Body of pancreas (tissue), 4 donors: ENCODE data around the gene MTA3. TPM values are rescaled to one million over a fixed set of nuclear protein-coding genes. Genes with fewer than 3 reads are reported as not detected.
A peak's percentile ranks its signal among the peaks of the same experiment; 100 is the strongest.

Experiments
- ATAC-seq: fragments of 150-250 bp; one replicate; pipeline ENCODE4 v1.9.1; 2016
- DNase-seq, 4 donors: peaks; one replicate each; pipeline ENCODE4 v3.0.0-alpha.2; 2019
- H3K27ac ChIP-seq, 4 donors: fragments of 200-600 bp; sonication (generic); 1 replicate in 3 of 4; 2 replicates in 1 of 4; pipeline versions ENCODE4 v1.5.1 to v1.6.1; 2016 to 2019; ENCODE audit warnings: mild to moderate bottlenecking in 1 of 4, mixed read lengths in 1 of 4, moderate library complexity in 1 of 4
- H3K27me3 ChIP-seq, 2 donors: fragments of 200-600 bp; sonication (generic); one replicate each; pipeline ENCODE4 v1.6.0; 2016; ENCODE audit warnings: mild to moderate bottlenecking in 1 of 2
- H3K36me3 ChIP-seq, 2 donors: fragments of 200-600 bp; sonication (generic); replicated peaks in 1 of 2; 2 replicates each; pipeline ENCODE4 v1.5.1; 2016; ENCODE audit warnings: low read depth in 2 of 2; ENCODE audit not compliant: insufficient read depth in 1 of 2
- H3K4me1 ChIP-seq: fragments of 200-600 bp; sonication (generic); one replicate; pipeline ENCODE4 v1.6.0; 2016
- H3K4me3 ChIP-seq, 2 donors: fragments of 200-600 bp; sonication (generic); 1 replicate in 1 of 2; 2 replicates in 1 of 2; pipeline ENCODE4 v1.5.1; 2016 to 2019
- H3K9me3 ChIP-seq, 3 donors: fragments of 200-600 bp; sonication (generic); 1 replicate in 2 of 3; 2 replicates in 1 of 3; pipeline ENCODE4 v1.5.1; 2016
- CTCF ChIP-seq, 7 experiments: fragments of 450-650 bp in 4 of 7; fragments of 200-600 bp in 3 of 7; sonication (generic) in 3 of 7; IDR thresholded peaks; one replicate each; pipeline ENCODE4 v1.5.1; 2016 to 2019; ENCODE audit warnings: antibody characterized with exemption in 7 of 7
- POLR2A ChIP-seq, 3 donors: fragments of 450-650 bp; IDR thresholded peaks; one replicate each; pipeline ENCODE4 v1.6.1; 2016; ENCODE audit warnings: antibody characterized with exemption in 3 of 3, mild to moderate bottlenecking in 2 of 3
- WGBS, 2 donors: methylation state at CpG; one replicate each; pipeline ENCODE4 v1.1.5; 2017; 5-methylcytosine and 5-hydroxymethylcytosine counted together
- intact Hi-C: fragments of 100-400 bp; cut with DNase I; formaldehyde crosslinking; loops from one replicate; pipeline ENCODE4 v1.15.1; 2023
- total RNA-seq, 2 donors: library from RNA; depleted of rRNA; stranded (reverse); fragments of >200 nt; gene quantifications; one replicate each; pipeline ENCODE4 v1.1.0, GENCODE V29; 2016

Gene MTA3
- total RNA-seq, 2 donors from 2014 or later: 23.1 to 31.1 TPM

- no peak overlapping the region for H3K4me3 ChIP-seq
- H3K36me3 ChIP-seq: peaks cover 0 to 2% of the 10 kb centered on the region in 2 donors
- WGBS, 2 donors: 85 to 87% methylated on average over 2 of the region's 2 CpGs
- intact Hi-C loops: no loop called here
- no peaks in the 10 kb centered on the region for H3K4me1 ChIP-seq
- no peaks in the 10 kb centered on the region for H3K9me3 ChIP-seq
- H3K27ac ChIP-seq: no peak overlapping the region
- no peak for TF ChIP-seq CTCF (IDR thresholded peaks at IDR 0.05)
- no peak for TF ChIP-seq POLR2A (IDR thresholded peaks at IDR 0.05)
- ATAC-seq (no peak), DNase-seq (no peak)
- H3K27me3 ChIP-seq: no peaks in the 10 kb centered on the region
Measured at GRCh38 chr2:42712934-42713333, 144.5 kb downstream of the MTA3 start.

GRCh38 chr2:42713920-42714319, 145.5 kb downstream of the MTA3 start:
- 45 to 48% methylated on average over 4 of the region's 4 CpGs for WGBS, 2 donors
- no peak for ATAC-seq
- TF ChIP-seq POLR2A (IDR thresholded peaks at IDR 0.05): no peak
- no peak for TF ChIP-seq CTCF (IDR thresholded peaks at IDR 0.05)
- Histone ChIP-seq H3K4me3 (no peak overlapping the region), H3K36me3 (peaks cover 0 to under 1% of the 10 kb centered on the region in 2 donors), H3K9me3 (no peaks in the 10 kb centered on the region), H3K27me3 (no peaks in the 10 kb centered on the region), H3K4me1 (no peaks in the 10 kb centered on the region), H3K27ac (no peak overlapping the region)
- DNase-seq: no peak
- intact Hi-C loops: no loop called here

GRCh38 chr2:42714686-42715085, 146.3 kb downstream of the MTA3 start:
- no peak for TF ChIP-seq POLR2A (IDR thresholded peaks at IDR 0.05)
- no peak for TF ChIP-seq CTCF (IDR thresholded peaks at IDR 0.05)
- intact Hi-C loops: no loop called here
- ATAC-seq: no peak

GRCh38 chr2:42721898-42722297, 153.5 kb downstream of the MTA3 start:
- WGBS, 2 donors: 42 to 52% methylated on average over 2 of the region's 2 CpGs
- no peak for TF ChIP-seq POLR2A (IDR thresholded peaks at IDR 0.05)
- TF ChIP-seq CTCF (IDR thresholded peaks at IDR 0.05): no peak
- Histone ChIP-seq H3K9me3 (no peaks in the 10 kb centered on the region), H3K27ac (peak overlapping the region; percentile 64 to 84 (median 72)), H3K4me3 (no peak overlapping the region), H3K36me3 (no peaks in the 10 kb centered on the region), H3K4me1 (peaks cover 18% of the 10 kb centered on the region), H3K27me3 (no peaks in the 10 kb centered on the region)
- intact Hi-C loops: no loop called here
- ATAC-seq (peak; percentile 41), DNase-seq (peak; percentile 19 to 38 (median 20))

More at GRCh38 chr2:42714686-42715085, 146.3 kb downstream of the MTA3 start:
- 78 to 95% methylated on average over 4 to 7 of the region's 7 CpGs for WGBS, 2 donors
- DNase-seq: no peak
- Histone ChIP-seq H3K27ac (no peak overlapping the region), H3K4me3 (no peak overlapping the region), H3K36me3 (no peaks in the 10 kb centered on the region), H3K4me1 (no peaks in the 10 kb centered on the region), H3K9me3 (no peaks in the 10 kb centered on the region), H3K27me3 (no peaks in the 10 kb centered on the region)
